Measurements from ENCODE around the gene DHPS.

DNA sequence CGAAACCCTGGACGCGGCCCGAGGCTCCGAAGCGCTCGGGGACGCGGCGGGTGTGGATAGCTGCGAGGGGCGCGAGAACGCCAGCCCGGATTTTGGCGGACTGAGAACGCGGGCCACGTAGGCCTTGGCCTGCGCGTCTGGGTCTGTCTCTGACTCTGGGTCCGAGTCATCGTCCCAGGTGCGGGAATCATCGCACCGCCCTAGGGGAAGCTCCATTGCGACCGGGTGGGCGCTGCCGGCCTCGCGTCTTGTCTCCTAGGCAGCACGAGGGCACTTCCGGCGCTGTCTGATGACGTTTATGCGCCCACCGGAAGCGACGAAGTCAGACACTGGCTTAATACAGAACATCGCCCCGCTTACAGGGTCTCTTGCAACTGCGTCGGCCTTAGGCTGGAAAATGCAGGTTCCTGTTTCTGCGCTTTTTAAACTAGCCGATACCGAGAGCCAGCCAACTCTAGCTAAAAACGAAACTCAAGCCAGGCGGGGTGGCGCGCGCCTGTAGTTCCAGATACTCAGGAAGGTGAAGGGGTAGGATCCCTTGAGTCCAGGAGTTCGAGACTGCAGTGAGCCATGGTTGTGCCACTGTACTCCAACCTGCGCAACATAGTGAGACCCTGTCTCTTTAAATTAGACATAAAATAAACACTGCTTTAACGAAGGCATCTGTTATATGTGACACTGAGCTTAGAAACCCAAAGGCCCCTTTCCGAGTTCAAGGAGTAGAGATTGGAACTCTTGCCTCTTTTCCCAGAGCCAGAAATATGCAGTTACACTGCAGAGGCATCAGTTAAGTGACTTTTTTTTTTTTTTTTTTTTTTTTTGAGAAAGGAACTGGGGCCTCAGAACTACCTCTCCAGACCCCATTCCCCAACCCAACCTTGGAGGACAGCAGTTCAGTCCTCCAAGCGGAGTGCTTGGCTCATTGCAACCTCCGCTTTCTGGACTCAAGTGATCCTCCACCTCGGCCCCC lies 15.0 kb upstream of the DHPS start, which contains the start of gene FBXW9:
- TF ChIP-seq, protein P1, sequence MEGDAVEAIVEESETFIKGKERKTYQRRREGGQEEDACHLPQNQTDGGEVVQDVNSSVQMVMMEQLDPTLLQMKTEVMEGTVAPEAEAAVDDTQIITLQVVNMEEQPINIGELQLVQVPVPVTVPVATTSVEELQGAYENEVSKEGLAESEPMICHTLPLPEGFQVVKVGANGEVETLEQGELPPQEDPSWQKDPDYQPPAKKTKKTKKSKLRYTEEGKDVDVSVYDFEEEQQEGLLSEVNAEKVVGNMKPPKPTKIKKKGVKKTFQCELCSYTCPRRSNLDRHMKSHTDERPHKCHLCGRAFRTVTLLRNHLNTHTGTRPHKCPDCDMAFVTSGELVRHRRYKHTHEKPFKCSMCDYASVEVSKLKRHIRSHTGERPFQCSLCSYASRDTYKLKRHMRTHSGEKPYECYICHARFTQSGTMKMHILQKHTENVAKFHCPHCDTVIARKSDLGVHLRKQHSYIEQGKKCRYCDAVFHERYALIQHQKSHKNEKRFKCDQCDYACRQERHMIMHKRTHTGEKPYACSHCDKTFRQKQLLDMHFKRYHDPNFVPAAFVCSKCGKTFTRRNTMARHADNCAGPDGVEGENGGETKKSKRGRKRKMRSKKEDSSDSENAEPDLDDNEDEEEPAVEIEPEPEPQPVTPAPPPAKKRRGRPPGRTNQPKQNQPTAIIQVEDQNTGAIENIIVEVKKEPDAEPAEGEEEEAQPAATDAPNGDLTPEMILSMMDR (IDR thresholded peaks at IDR 0.05) = no peak
- TF ChIP-seq EZH2 (IDR thresholded peaks at IDR 0.05) = no peak
